Psoas muscle (tissue), 8 donors: ENCODE results near the gene PRKN. TPM values are rescaled to one million over a fixed set of nuclear protein-coding genes. Genes with fewer than 3 reads are reported as not detected.

Source experiments
- ATAC-seq, 4 donors: fragments of 200-7000 bp; cut with Tn5 transposase; one replicate each; pipeline ENCODE4 v1.9.1; 2020; ENCODE audit warnings: moderate library complexity in 3 of 4, mild to moderate bottlenecking in 2 of 4
- DNase-seq, 2 donors: peaks; one replicate each; pipeline ENCODE4 v3.0.0-alpha.2; 2020
- H3K27ac ChIP-seq: fragments of 200-600 bp; one replicate; pipeline ENCODE4 v1.8.0; 2022
- H3K27me3 ChIP-seq, 3 donors: fragments of 200-600 bp in 1 of 3; one replicate each; pipeline versions ENCODE4 v1.6.1 to v1.8.0; 2013 to 2022; ENCODE audit warnings: low read length in 2 of 3, mild to moderate bottlenecking in 2 of 3, moderate library complexity in 1 of 3; ENCODE audit not compliant: insufficient read depth in 3 of 3
- H3K36me3 ChIP-seq, 2 donors: fragments of 200-600 bp in 1 of 2; one replicate each; pipeline versions ENCODE4 v1.6.1 to v1.8.0; 2013 to 2022; ENCODE audit warnings: low read depth in 1 of 2, mild to moderate bottlenecking in 1 of 2, moderate library complexity in 1 of 2; ENCODE audit not compliant: insufficient read depth in 1 of 2
- H3K4me1 ChIP-seq: fragments of 200-600 bp; one replicate; pipeline ENCODE4 v1.8.0; 2022
- H3K4me3 ChIP-seq: fragments of 200-600 bp; one replicate; pipeline ENCODE4 v1.8.0; 2022; ENCODE audit warnings: mild to moderate bottlenecking
- H3K9me3 ChIP-seq: fragments of 200-600 bp; one replicate; pipeline ENCODE4 v1.8.0; 2022
- WGBS, 3 donors: extraction: QIAGEN DNeasy Blood & Tissue Kit; methylation state at CpG; one replicate each; pipeline versions ENCODE4 v1.1.6 to v1.1.7; 2013; 5-methylcytosine and 5-hydroxymethylcytosine counted together
- intact Hi-C, 2 donors: fragments of 100-400 bp; cut with DNase I; formaldehyde crosslinking; loops; one replicate each; pipeline versions ENCODE4 v1.11.0 to v1.14.2; 2022
- polyA plus RNA-seq, 3 donors: library from polyadenylated mRNA; stranded (reverse); fragments of 200-250 nt; gene quantifications; one replicate each; pipeline ENCODE4 v1.2.3, GENCODE V29; 2013
- total RNA-seq, 4 donors: library from RNA; stranded (reverse); fragmentation: NEBNext Ultra II Directional in 2 of 4; extraction: Animal tissue kit (Norgen Biotek cat#: 25700) in 2 of 4; gene quantifications; one replicate each; pipeline versions ENCODE4 v1.2.1 to v1.2.4, GENCODE V29; 2021 to 2023
- TF ChIP-seq, protein P1 (sequence below): fragments of 200-600 bp; IDR thresholded peaks from one replicate; pipeline ENCODE4 v1.8.0; 2022; ENCODE audit warnings: antibody characterized with exemption
- donor health status: healthy with polysubstance abuse.
- donor health status: DM: no; HTN: no; CAD: no; lungs with moderate emphysema.
- donor health status: Bipolar disorder and iron deficiency.
- donor health status: healthy.
- donor health status: DM: yes; HTN: yes; CAD: no.
- donor health status: DM: no; HTN: no; CAD: no.
- donor health status: DM: no; HTN: no; CAD: no.
- donor health status: DM: yes; HTN: yes; CAD: no.

The PRKN gene
- total and polyA plus RNA-seq, 7 donors: 1.5 to 19.5 (median 11.7) TPM

GRCh38 chr6:161411265-161411944 lies 1316.2 kb downstream of the PRKN start:
- DNase-seq (no peak), ATAC-seq (no peak)
- Histone ChIP-seq H3K4me3 (no peak overlapping the region), H3K27me3 (no peaks in the 10 kb centered on the region), H3K9me3 (no peaks in the 10 kb centered on the region), H3K27ac (peak overlapping the region; percentile 2), H3K4me1 (peaks cover 35% of the 10 kb centered on the region), H3K36me3 (no peaks in the 10 kb centered on the region)
- 98 to 100% (median 99%) methylated on average over 4 of the region's 4 CpGs for WGBS, 3 donors
- intact Hi-C loops: loop anchor here (5.0 to 10.0 kb wide), 2 partner anchors 86 to 283 kb away; no protein-coding TSS in a partner anchor
- TF ChIP-seq, protein P1, sequence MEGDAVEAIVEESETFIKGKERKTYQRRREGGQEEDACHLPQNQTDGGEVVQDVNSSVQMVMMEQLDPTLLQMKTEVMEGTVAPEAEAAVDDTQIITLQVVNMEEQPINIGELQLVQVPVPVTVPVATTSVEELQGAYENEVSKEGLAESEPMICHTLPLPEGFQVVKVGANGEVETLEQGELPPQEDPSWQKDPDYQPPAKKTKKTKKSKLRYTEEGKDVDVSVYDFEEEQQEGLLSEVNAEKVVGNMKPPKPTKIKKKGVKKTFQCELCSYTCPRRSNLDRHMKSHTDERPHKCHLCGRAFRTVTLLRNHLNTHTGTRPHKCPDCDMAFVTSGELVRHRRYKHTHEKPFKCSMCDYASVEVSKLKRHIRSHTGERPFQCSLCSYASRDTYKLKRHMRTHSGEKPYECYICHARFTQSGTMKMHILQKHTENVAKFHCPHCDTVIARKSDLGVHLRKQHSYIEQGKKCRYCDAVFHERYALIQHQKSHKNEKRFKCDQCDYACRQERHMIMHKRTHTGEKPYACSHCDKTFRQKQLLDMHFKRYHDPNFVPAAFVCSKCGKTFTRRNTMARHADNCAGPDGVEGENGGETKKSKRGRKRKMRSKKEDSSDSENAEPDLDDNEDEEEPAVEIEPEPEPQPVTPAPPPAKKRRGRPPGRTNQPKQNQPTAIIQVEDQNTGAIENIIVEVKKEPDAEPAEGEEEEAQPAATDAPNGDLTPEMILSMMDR: no peak

- H3K4me3 ChIP-seq: no peak overlapping the region
- TF ChIP-seq, protein P1: no peak
- H3K36me3 ChIP-seq: no peaks in the 10 kb centered on the region
- ATAC-seq (no peak), DNase-seq (no peak)
- no peaks in the 10 kb centered on the region for H3K27me3 ChIP-seq
- no peaks in the 10 kb centered on the region for H3K9me3 ChIP-seq
- peak overlapping the region; percentile 2 for H3K27ac ChIP-seq
- H3K4me1 ChIP-seq: peaks cover 36% of the 10 kb centered on the region
- 86 to 92% (median 89%) methylated on average over 6 of the region's 6 CpGs for WGBS, 3 donors
- intact Hi-C loops: loop anchor here (5.0 to 10.0 kb wide), 2 partner anchors 87 to 284 kb away; no protein-coding TSS in a partner anchor
These were observed 1316.8 kb downstream of the PRKN start for GRCh38 chr6:161410736-161411135.

- TF ChIP-seq, protein P1: no peak
- ATAC-seq (no peak), DNase-seq (no peak)
- intact Hi-C loops: loop anchor here (5.0 to 10.0 kb wide), 2 partner anchors 87 to 285 kb away; no protein-coding TSS in a partner anchor
- Histone ChIP-seq H3K36me3 (no peaks in the 10 kb centered on the region), H3K27me3 (no peaks in the 10 kb centered on the region), H3K4me1 (peaks cover 36% of the 10 kb centered on the region), H3K27ac (peak overlapping the region; percentile 55), H3K9me3 (no peaks in the 10 kb centered on the region), H3K4me3 (no peak overlapping the region)
- WGBS, 3 donors: 84 to 86% (median 84%) methylated on average over 6 of the region's 6 CpGs
These were observed 1317.5 kb downstream of the PRKN start for GRCh38 chr6:161410076-161410475.

DNA sequence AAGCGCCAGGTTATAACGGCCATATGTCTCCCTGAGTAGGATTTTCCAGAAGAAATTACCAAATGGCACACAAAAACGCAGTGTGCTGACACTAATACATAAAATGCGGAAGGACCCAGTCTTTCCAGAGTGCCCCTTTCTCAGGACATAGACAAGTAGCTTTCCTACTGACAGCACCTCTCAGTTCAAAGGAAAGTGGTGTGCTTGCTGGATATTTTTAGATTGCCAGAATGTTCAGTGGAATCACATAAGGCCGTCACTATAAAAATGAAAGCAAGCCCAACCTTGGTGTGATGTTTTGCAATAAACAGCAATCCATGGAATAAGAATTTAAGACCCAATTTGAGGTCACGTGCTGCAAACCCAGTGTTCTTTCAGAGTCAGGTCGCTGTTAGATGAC lies 1318.2 kb downstream of the PRKN start:
- ATAC-seq: no peak
- peaks cover 29% of the 10 kb centered on the region for H3K4me1 ChIP-seq
- intact Hi-C loops: no loop called here
- no peaks in the 10 kb centered on the region for H3K36me3 ChIP-seq
- peak overlapping the region; percentile 55 for H3K27ac ChIP-seq
- WGBS, 3 donors: 51 to 61% (median 55%) methylated on average over 7 of the region's 7 CpGs
- H3K4me3 ChIP-seq: no peak overlapping the region
- TF ChIP-seq, protein P1: no peak
- no peak for DNase-seq
- H3K9me3 ChIP-seq: no peaks in the 10 kb centered on the region
- no peaks in the 10 kb centered on the region for H3K27me3 ChIP-seq
